ENCODE data around the gene CLDN5.
"Not testable (repeated sequence)": the region's sequence is repeated elsewhere in the genome, so short reads cannot be mapped to it uniquely, and the experiment has no call there.

CLDN5 gene

GRCh38 chr22:19553201-19553600 lies 29.0 kb upstream of the CLDN5 start:
- H3K27ac ChIP-seq = no peak overlapping the region
- no peaks in the 10 kb centered on the region for H3K27me3 ChIP-seq
- no peaks in the 10 kb centered on the region for H3K36me3 ChIP-seq
- no peak for TF ChIP-seq CTCF (IDR thresholded peaks at IDR 0.05)
- no peaks in the 10 kb centered on the region for H3K4me1 ChIP-seq (ENCODE audit: control insufficient read depth in 1 of 2, insufficient read depth in 1 of 2, low read depth in 1 of 2, low read length in 1 of 2)
- H3K9me3 ChIP-seq = no peaks in the 10 kb centered on the region
- no peak overlapping the region for H3K4me3 ChIP-seq (ENCODE audit: low read depth in 1 of 2, low read length in 1 of 2)

- TF ChIP-seq CTCF (IDR thresholded peaks at IDR 0.05) = no peak
- Histone ChIP-seq H3K27me3 (no peaks in the 10 kb centered on the region), H3K4me1 (ENCODE audit: control insufficient read depth in 1 of 2, insufficient read depth in 1 of 2, low read depth in 1 of 2, low read length in 1 of 2) (no peaks in the 10 kb centered on the region), H3K9me3 (no peaks in the 10 kb centered on the region), H3K4me3 (ENCODE audit: low read depth in 1 of 2, low read length in 1 of 2) (no peak overlapping the region), H3K36me3 (no peaks in the 10 kb centered on the region), H3K27ac (no peak overlapping the region)
Measured at GRCh38 chr22:19550382-19550781, 26.2 kb upstream of the CLDN5 start.

DNA sequence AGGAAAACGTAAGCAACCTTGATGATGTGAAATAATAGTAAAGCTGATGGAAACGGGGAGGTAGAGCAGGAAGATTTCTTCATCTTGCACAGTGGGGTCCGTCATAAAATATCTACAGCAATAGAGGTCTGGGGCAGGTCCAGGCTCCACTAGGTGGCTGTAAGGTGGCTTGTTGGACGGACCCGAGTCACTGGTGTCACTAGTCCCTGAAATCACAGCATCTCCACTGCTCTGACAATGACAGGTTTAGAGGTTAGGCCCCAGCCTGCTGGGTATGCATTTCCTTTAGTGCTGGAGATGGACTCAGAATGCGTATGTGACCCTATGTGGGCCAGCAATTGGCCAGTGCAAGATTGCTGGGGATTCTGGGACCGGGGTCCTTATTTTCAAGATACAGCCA lies 25.2 kb upstream of the CLDN5 start:
- Histone ChIP-seq H3K4me3 (ENCODE audit: low read depth in 1 of 2, low read length in 1 of 2) (no peak overlapping the region), H3K9me3 (no peaks in the 10 kb centered on the region), H3K27ac (no peak overlapping the region), H3K4me1 (ENCODE audit: control insufficient read depth in 1 of 2, insufficient read depth in 1 of 2, low read depth in 1 of 2, low read length in 1 of 2) (no peaks in the 10 kb centered on the region), H3K27me3 (no peaks in the 10 kb centered on the region), H3K36me3 (no peaks in the 10 kb centered on the region)
- TF ChIP-seq CTCF (IDR thresholded peaks at IDR 0.05) = no peak

DNA sequence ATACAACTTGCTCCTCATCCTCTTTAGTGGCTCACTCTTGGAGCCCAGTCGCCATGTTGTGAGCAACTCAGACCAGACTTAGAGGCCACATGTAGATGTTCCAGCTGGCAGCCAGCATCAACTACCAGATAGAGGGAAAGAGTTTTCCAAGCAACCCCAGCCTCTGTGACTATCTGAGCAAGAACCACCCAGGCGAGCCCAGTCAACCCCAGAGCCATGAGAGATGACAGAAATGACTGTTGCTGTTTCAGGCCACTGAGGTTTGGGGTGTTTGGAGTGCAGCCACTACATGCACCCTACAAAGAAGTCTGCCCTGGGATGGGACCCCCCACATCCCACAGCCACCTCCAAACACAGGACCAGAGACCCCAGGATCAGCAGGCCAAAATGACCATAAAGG lies 24.8 kb upstream of the CLDN5 start:
- Histone ChIP-seq H3K36me3 (no peaks in the 10 kb centered on the region), H3K4me3 (ENCODE audit: low read depth in 1 of 2, low read length in 1 of 2) (no peak overlapping the region)
- TF ChIP-seq CTCF (IDR thresholded peaks at IDR 0.05) = no peak

DNA sequence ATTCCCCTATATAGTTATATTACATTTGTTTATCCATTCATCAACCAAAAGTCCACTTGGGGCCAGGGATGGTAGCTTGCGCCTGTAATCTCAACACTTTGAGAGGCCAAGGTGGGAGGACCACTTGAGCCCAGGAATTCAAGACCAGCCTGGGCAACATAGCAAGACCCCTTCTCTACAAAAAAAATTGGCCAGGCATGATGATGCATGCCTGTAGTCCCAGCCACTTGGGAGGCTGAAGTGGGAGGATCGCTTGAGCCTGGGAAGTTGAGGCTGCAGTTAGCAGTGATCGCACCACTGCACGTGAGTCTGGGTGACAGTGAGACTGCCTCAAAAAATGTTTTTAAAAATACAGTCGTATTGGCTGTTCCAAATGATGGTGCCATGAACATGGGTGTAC lies 24.2 kb upstream of the CLDN5 start:
- H3K27me3 ChIP-seq; H3K9me3 ChIP-seq; H3K4me1 ChIP-seq (ENCODE audit: control insufficient read depth in 1 of 2, insufficient read depth in 1 of 2, low read depth in 1 of 2, low read length in 1 of 2); H3K4me3 ChIP-seq (ENCODE audit: low read depth in 1 of 2, low read length in 1 of 2); H3K36me3 ChIP-seq; H3K27ac ChIP-seq: not testable (repeated sequence)

More for the DNA sequence above, 24.8 kb upstream of the CLDN5 start:
- Histone ChIP-seq H3K4me1 (ENCODE audit: control insufficient read depth in 1 of 2, insufficient read depth in 1 of 2, low read depth in 1 of 2, low read length in 1 of 2) (no peaks in the 10 kb centered on the region), H3K27me3 (no peaks in the 10 kb centered on the region), H3K9me3 (no peaks in the 10 kb centered on the region), H3K27ac (no peak overlapping the region)

DNA sequence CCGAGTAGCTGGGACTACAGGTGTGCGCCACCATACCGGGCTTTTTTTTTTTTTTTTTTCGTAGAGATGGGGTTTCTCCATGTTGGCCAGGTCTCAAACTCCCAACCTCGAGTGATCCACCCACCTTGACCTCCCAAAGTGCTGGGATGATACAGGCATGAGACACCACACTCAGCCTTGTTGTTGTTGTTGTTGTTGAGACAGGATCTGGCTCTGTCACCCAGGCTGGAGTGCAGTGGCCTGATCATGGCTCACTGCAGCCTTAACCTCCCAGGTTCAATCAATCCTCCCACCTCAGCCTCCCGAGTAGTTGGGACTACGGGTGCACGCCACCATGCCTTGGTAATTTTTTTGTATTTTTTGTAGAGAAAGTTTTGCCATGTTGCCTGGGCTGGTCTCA lies 23.4 kb upstream of the CLDN5 start:
- Histone ChIP-seq H3K9me3 (no peaks in the 10 kb centered on the region), H3K27me3 (no peaks in the 10 kb centered on the region), H3K4me3 (ENCODE audit: low read depth in 1 of 2, low read length in 1 of 2) (no peak overlapping the region), H3K36me3 (no peaks in the 10 kb centered on the region), H3K27ac (no peak overlapping the region), H3K4me1 (ENCODE audit: control insufficient read depth in 1 of 2, insufficient read depth in 1 of 2, low read depth in 1 of 2, low read length in 1 of 2) (no peaks in the 10 kb centered on the region)
- no peak for TF ChIP-seq CTCF (IDR thresholded peaks at IDR 0.05)

Measured in neutrophil (primary cell).